ENCODE data around the gene FAM20C.

GRCh38 chr7:204326-204725 is 12.0 kb downstream of the FAM20C start:
- no peak for TF ChIP-seq EP300 (IDR thresholded peaks at IDR 0.05)
- TF ChIP-seq, protein P1, sequence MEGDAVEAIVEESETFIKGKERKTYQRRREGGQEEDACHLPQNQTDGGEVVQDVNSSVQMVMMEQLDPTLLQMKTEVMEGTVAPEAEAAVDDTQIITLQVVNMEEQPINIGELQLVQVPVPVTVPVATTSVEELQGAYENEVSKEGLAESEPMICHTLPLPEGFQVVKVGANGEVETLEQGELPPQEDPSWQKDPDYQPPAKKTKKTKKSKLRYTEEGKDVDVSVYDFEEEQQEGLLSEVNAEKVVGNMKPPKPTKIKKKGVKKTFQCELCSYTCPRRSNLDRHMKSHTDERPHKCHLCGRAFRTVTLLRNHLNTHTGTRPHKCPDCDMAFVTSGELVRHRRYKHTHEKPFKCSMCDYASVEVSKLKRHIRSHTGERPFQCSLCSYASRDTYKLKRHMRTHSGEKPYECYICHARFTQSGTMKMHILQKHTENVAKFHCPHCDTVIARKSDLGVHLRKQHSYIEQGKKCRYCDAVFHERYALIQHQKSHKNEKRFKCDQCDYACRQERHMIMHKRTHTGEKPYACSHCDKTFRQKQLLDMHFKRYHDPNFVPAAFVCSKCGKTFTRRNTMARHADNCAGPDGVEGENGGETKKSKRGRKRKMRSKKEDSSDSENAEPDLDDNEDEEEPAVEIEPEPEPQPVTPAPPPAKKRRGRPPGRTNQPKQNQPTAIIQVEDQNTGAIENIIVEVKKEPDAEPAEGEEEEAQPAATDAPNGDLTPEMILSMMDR (IDR thresholded peaks at IDR 0.05): no peak
- no peak for TF ChIP-seq POLR2A (IDR thresholded peaks at IDR 0.05)
- TF ChIP-seq POLR2AphosphoS5 (IDR thresholded peaks at IDR 0.05): no peak

Data from upper lobe of left lung (tissue), 4 donors.